GM12878 (cell line): ENCODE measurements around the gene CASR. TPM values are rescaled to one million over a fixed set of nuclear protein-coding genes. Genes with fewer than 3 reads are reported as not detected.

Experiments
- BHLHE40 ChIP-seq, 2 experiments: fragments of 450-650 bp in 1 of 2; IDR thresholded peaks; 2 replicates each; pipeline ENCODE4 v1.6.1; 2011 to 2017; ENCODE audit warnings: low read depth in 2 of 2, borderline replicate concordance in 1 of 2, improper control_type of control experiment in 1 of 2, low read length in 1 of 2, mild to moderate bottlenecking in 1 of 2
- BMI1 ChIP-seq: fragments of 450-650 bp; IDR thresholded peaks from 2 replicates; pipeline ENCODE4 v1.6.1; 2016; ENCODE audit warnings: mild to moderate bottlenecking, moderate library complexity, borderline replicate concordance
- ETV6 ChIP-seq, 2 experiments: fragments of 450-650 bp in 1 of 2; IDR thresholded peaks in 1 of 2; conservative IDR thresholded peaks in 1 of 2; 2 replicates each; pipeline ENCODE4 v1.6.1; 2014; ENCODE audit warnings: antibody characterized with exemption in 1 of 2, borderline replicate concordance in 1 of 2, low read depth in 1 of 2, mild to moderate bottlenecking in 1 of 2, moderate library complexity in 1 of 2
- MLLT1 ChIP-seq: fragments of 450-650 bp; IDR thresholded peaks from 2 replicates; pipeline ENCODE4 v1.6.1; 2016; ENCODE audit warnings: mild to moderate bottlenecking
- MTA2 ChIP-seq: fragments of 450-650 bp; IDR thresholded peaks from 2 replicates; pipeline ENCODE4 v1.6.1; 2016; ENCODE audit warnings: low read depth, mild to moderate bottlenecking, moderate library complexity
- NR2C2 ChIP-seq: IDR thresholded peaks from 2 replicates; pipeline ENCODE4 v1.6.1; 2011; ENCODE audit warnings: borderline replicate concordance, low read depth; ENCODE audit not compliant: control insufficient read depth, insufficient read length
- PAX8 ChIP-seq: fragments of 450-650 bp; IDR thresholded peaks from 2 replicates; pipeline ENCODE4 v1.6.1; 2017; ENCODE audit warnings: mild to moderate bottlenecking, moderate library complexity
- REST ChIP-seq: IDR thresholded peaks from 2 replicates; pipeline ENCODE4 v1.6.1; 2012; ENCODE audit warnings: mild to moderate bottlenecking, low read depth, low read length
- SMC3 ChIP-seq: IDR thresholded peaks from 2 replicates; pipeline ENCODE4 v1.6.1; 2011; ENCODE audit warnings: low read length, improper control_type of control experiment, borderline replicate concordance
- STAT1 ChIP-seq: fragments of 450-650 bp; conservative IDR thresholded peaks from 2 replicates; pipeline ENCODE4 v1.6.1; 2014; ENCODE audit warnings: antibody characterized with exemption, mild to moderate bottlenecking
- YBX1 ChIP-seq: fragments of 450-650 bp; IDR thresholded peaks from 2 replicates; pipeline ENCODE4 v1.6.1; 2016; ENCODE audit warnings: antibody characterized with exemption
- ZNF384 ChIP-seq: IDR thresholded peaks from 2 replicates; pipeline ENCODE4 v1.6.1; 2012; ENCODE audit warnings: low read depth, mild to moderate bottlenecking, low read length, improper control_type of control experiment, borderline replicate concordance
- ZNF592 ChIP-seq: fragments of 450-650 bp; IDR thresholded peaks from 2 replicates; pipeline ENCODE4 v1.6.1; 2017; ENCODE audit warnings: mild to moderate bottlenecking, moderate library complexity
- polyA plus RNA-seq, 11 experiments: library from polyadenylated mRNA; depleted of rRNA in 4 of 11; unstranded in 6 of 11; stranded (reverse) in 5 of 11; fragments of >200 nt; fragmentation: Nextera tagmentation in 4 of 11; fragmentation: Illumina TruSeq in 1 of 11; extraction: Ambion mirVana in 4 of 11; extraction: Trizol in 1 of 11; gene quantifications; 1 replicate in 1 of 11; 2 replicates in 10 of 11; pipeline versions ENCODE4 v1.2.1 to v1.2.3, GENCODE V29; 2011 to 2016; ENCODE audit warnings: inconsistent platforms in 2 of 11, missing spikeins in 2 of 11, low read depth in 1 of 11
- total RNA-seq, 4 experiments: library from RNA; depleted of rRNA in 3 of 4; stranded (reverse); fragments of >200 nt in 3 of 4; fragmentation: Illumina TruSeq in 1 of 4; extraction: Trizol in 1 of 4; gene quantifications; 2 replicates each; pipeline versions ENCODE4 v1.2.1 to v1.2.3, GENCODE V29; 2013 to 2021
- TF ChIP-seq, protein P1 (sequence below): fragments of 450-650 bp; IDR thresholded peaks from 2 replicates; pipeline ENCODE4 v1.6.1; 2017; ENCODE audit warnings: low read depth, mild to moderate bottlenecking, moderate library complexity
- TF ChIP-seq, protein P2 (sequence below): fragments of 450-650 bp; formaldehyde crosslinking; IDR thresholded peaks from 2 replicates; pipeline ENCODE4 v1.5.0; 2022; ENCODE audit warnings: mild to moderate bottlenecking, missing genetic modification characterization

The CASR gene
- total and polyA plus RNA-seq, 10 of the 15 experiments (the other 5 are each of a cell fraction or from before 2014, with no cell fraction given) = 0.04 to 0.37 (median 0.11) TPM

- TF ChIP-seq, protein P1, sequence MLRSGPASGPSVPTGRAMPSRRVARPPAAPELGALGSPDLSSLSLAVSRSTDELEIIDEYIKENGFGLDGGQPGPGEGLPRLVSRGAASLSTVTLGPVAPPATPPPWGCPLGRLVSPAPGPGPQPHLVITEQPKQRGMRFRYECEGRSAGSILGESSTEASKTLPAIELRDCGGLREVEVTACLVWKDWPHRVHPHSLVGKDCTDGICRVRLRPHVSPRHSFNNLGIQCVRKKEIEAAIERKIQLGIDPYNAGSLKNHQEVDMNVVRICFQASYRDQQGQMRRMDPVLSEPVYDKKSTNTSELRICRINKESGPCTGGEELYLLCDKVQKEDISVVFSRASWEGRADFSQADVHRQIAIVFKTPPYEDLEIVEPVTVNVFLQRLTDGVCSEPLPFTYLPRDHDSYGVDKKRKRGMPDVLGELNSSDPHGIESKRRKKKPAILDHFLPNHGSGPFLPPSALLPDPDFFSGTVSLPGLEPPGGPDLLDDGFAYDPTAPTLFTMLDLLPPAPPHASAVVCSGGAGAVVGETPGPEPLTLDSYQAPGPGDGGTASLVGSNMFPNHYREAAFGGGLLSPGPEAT = 0 out of 2 replicates have a peak, but pooled peaks have one; percentile 16
- TF ChIP-seq BMI1 (no peak), MTA2 (peak; percentile 63), BHLHE40 (IDR thresholded peaks at IDR 0.05; ENCODE audit: borderline replicate concordance in 1 of 2, low read depth in 2 of 2, low read length in 1 of 2) (no peak), SMC3 (no peak), ETV6 (conservative IDR thresholded peaks at IDR 0.05 in 1 of 2, IDR thresholded peaks at IDR 0.05 in 1 of 2; ENCODE audit: borderline replicate concordance in 1 of 2, low read depth in 1 of 2) (no peak), NR2C2 (no peak), MLLT1 (0 out of 2 replicates have a peak, but pooled peaks have one; percentile 25), REST (no peak), STAT1 (no peak), ZNF384 (no peak), PAX8 (no peak), ZNF592 (no peak), YBX1 (no peak)
- TF ChIP-seq, protein P2, sequence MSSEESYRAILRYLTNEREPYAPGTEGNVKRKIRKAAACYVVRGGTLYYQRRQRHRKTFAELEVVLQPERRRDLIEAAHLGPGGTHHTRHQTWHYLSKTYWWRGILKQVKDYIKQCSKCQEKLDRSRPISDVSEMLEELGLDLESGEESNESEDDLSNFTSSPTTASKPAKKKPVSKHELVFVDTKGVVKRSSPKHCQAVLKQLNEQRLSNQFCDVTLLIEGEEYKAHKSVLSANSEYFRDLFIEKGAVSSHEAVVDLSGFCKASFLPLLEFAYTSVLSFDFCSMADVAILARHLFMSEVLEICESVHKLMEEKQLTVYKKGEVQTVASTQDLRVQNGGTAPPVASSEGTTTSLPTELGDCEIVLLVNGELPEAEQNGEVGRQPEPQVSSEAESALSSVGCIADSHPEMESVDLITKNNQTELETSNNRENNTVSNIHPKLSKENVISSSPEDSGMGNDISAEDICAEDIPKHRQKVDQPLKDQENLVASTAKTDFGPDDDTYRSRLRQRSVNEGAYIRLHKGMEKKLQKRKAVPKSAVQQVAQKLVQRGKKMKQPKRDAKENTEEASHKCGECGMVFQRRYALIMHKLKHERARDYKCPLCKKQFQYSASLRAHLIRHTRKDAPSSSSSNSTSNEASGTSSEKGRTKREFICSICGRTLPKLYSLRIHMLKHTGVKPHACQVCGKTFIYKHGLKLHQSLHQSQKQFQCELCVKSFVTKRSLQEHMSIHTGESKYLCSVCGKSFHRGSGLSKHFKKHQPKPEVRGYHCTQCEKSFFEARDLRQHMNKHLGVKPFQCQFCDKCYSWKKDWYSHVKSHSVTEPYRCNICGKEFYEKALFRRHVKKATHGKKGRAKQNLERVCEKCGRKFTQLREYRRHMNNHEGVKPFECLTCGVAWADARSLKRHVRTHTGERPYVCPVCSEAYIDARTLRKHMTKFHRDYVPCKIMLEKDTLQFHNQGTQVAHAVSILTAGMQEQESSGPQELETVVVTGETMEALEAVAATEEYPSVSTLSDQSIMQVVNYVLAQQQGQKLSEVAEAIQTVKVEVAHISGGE = no peak
These were observed 142.3 kb downstream of the CASR start (continued) for GRCh38 chr3:122325769-122326168.
